Measurements from ENCODE around the gene IL17RC.

GRCh38 chr3:9909221-9910013 lies 7.5 kb upstream of the IL17RC start:
- TF ChIP-seq, protein P1, sequence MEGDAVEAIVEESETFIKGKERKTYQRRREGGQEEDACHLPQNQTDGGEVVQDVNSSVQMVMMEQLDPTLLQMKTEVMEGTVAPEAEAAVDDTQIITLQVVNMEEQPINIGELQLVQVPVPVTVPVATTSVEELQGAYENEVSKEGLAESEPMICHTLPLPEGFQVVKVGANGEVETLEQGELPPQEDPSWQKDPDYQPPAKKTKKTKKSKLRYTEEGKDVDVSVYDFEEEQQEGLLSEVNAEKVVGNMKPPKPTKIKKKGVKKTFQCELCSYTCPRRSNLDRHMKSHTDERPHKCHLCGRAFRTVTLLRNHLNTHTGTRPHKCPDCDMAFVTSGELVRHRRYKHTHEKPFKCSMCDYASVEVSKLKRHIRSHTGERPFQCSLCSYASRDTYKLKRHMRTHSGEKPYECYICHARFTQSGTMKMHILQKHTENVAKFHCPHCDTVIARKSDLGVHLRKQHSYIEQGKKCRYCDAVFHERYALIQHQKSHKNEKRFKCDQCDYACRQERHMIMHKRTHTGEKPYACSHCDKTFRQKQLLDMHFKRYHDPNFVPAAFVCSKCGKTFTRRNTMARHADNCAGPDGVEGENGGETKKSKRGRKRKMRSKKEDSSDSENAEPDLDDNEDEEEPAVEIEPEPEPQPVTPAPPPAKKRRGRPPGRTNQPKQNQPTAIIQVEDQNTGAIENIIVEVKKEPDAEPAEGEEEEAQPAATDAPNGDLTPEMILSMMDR (IDR thresholded peaks at IDR 0.05) = no peak
- TF ChIP-seq POLR2A (IDR thresholded peaks at IDR 0.05) = no peak
